ENCODE data around the gene TIMM17A.
"Not testable (repeated sequence)": the region's sequence is repeated elsewhere in the genome, so short reads cannot be mapped to it uniquely, and the experiment has no call there.

The TIMM17A gene

GRCh38 chr1:202016022-202016810 is 60.9 kb downstream of the TIMM17A start:
- no peak for DNase-seq (ENCODE audit: low spot score)

- no peak for DNase-seq (ENCODE audit: low spot score)
These were observed 61.8 kb downstream of the TIMM17A start for GRCh38 chr1:202016811-202017748.

GRCh38 chr1:202017749-202018467 is 62.6 kb downstream of the TIMM17A start:
- DNase-seq (ENCODE audit: low spot score) = no peak

GRCh38 chr1:202018468-202019234 is 63.3 kb downstream of the TIMM17A start:
- no peak for DNase-seq (ENCODE audit: low spot score)

GRCh38 chr1:202019235-202019558 is 63.9 kb downstream of the TIMM17A start:
- DNase-seq (ENCODE audit: low spot score) = not testable (repeated sequence)

Data from CD4-positive, alpha-beta T cell treated with Interleukin-6 at 100 ng/mL for 8 hours (primary cell).